ENCODE data around the gene ACSF2. TPM values are rescaled to one million over a fixed set of nuclear protein-coding genes. Genes with fewer than 3 reads are reported as not detected.
A peak's percentile ranks its signal among the peaks of the same experiment; 100 is the strongest.

The ACSF2 gene
- total and polyA plus RNA-seq, 2 experiments from 2014 or later = 43.1 to 47.9 TPM

DNA sequence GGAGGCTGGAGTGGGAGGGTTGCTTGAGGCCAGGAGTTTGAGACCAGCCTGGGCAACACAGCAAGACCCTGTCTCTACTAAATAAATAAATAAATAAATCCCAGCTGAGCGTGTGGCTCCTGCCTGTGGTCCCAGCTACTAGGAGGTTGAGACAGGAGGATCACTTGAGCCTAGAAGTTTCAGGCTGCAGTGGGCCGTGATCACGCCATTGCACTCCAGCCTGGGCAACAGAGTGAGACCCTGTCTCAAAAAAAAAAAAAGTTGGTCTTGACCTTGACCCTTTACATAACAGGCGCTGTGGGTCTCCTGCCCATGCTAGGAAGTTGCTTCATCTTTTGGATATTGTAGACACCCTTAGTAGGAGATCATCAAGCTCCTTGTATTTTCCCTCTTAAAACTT is 11.4 kb downstream of the ACSF2 start:
- H3K9me3 ChIP-seq (ENCODE audit: low read depth) = no peaks in the 10 kb centered on the region
- H3K27ac ChIP-seq = no peak overlapping the region
- peaks cover 14% of the 10 kb centered on the region for H3K4me1 ChIP-seq (ENCODE audit: insufficient read depth)
- TF ChIP-seq CTCF (IDR thresholded peaks at IDR 0.05; ENCODE audit: poor library complexity) = no peak
- no peak for TF ChIP-seq EZH2phosphoT487 (IDR thresholded peaks at IDR 0.05; ENCODE audit: low read depth, severe bottlenecking, unreplicated experiment)
- TF ChIP-seq EZH2 (IDR thresholded peaks at IDR 0.05; ENCODE audit: borderline replicate concordance) = no peak
- H3K4me2 ChIP-seq = no peak overlapping the region
- H3K9me2 ChIP-seq (replicated peaks; ENCODE audit: insufficient read depth) = no peaks in the 10 kb centered on the region
- DNase-seq (ENCODE audit: low spot score) = no peak
- peaks cover 42% of the 10 kb centered on the region for H3K79me2 ChIP-seq
- H3K27me3 ChIP-seq = no peaks in the 10 kb centered on the region
- no peak overlapping the region for H3K4me3 ChIP-seq
- H3K36me3 ChIP-seq (replicated peaks; ENCODE audit: insufficient read depth, low read depth) = no peaks in the 10 kb centered on the region
- no peaks in the 10 kb centered on the region for H4K20me1 ChIP-seq (ENCODE audit: insufficient read depth, poor library complexity, severe bottlenecking)
- WGBS (ENCODE audit: low lambda C conversion rate, missing lambda C conversion rate) = 98% methylated on average over 4 of the region's 4 CpGs
- H2AFZ ChIP-seq = no peak overlapping the region

GRCh38 chr17:50439008-50439407 is 13.0 kb downstream of the ACSF2 start:
- Histone ChIP-seq H3K4me3 (no peak overlapping the region), H3K4me1 (ENCODE audit: insufficient read depth) (peaks cover 30% of the 10 kb centered on the region)
- TF ChIP-seq CTCF (IDR thresholded peaks at IDR 0.05; ENCODE audit: poor library complexity) = no peak

GRCh38 chr17:50440172-50440837 is 14.3 kb downstream of the ACSF2 start:
- DNase-seq (ENCODE audit: low spot score) = no peak
- Histone ChIP-seq H3K9me2 (replicated peaks; ENCODE audit: insufficient read depth) (no peaks in the 10 kb centered on the region), H3K4me2 (peak overlapping the region; percentile 42), H2AFZ (no peak overlapping the region), H3K79me2 (peaks cover 45% of the 10 kb centered on the region), H3K4me3 (no peak overlapping the region), H3K36me3 (replicated peaks; ENCODE audit: insufficient read depth, low read depth) (no peaks in the 10 kb centered on the region), H3K4me1 (ENCODE audit: insufficient read depth) (peaks cover 38% of the 10 kb centered on the region), H4K20me1 (ENCODE audit: insufficient read depth, poor library complexity, severe bottlenecking) (no peaks in the 10 kb centered on the region), H3K27me3 (no peaks in the 10 kb centered on the region), H3K9me3 (ENCODE audit: low read depth) (no peaks in the 10 kb centered on the region), H3K27ac (peak overlapping the region; percentile 59)
- 78% methylated on average over 4 of the region's 4 CpGs for WGBS (ENCODE audit: low lambda C conversion rate, missing lambda C conversion rate)
- TF ChIP-seq EZH2 (IDR thresholded peaks at IDR 0.05; ENCODE audit: borderline replicate concordance) = no peak
- TF ChIP-seq CTCF (IDR thresholded peaks at IDR 0.05; ENCODE audit: poor library complexity) = no peak
- no peak for TF ChIP-seq EZH2phosphoT487 (IDR thresholded peaks at IDR 0.05; ENCODE audit: low read depth, severe bottlenecking, unreplicated experiment)

More at GRCh38 chr17:50439008-50439407, 13.0 kb downstream of the ACSF2 start:
- no peak overlapping the region for H3K4me2 ChIP-seq
- no peaks in the 10 kb centered on the region for H3K36me3 ChIP-seq (replicated peaks; ENCODE audit: insufficient read depth, low read depth)
- H3K9me2 ChIP-seq (replicated peaks; ENCODE audit: insufficient read depth) = no peaks in the 10 kb centered on the region
- H3K9me3 ChIP-seq (ENCODE audit: low read depth) = no peaks in the 10 kb centered on the region
- H2AFZ ChIP-seq = no peak overlapping the region
- H3K79me2 ChIP-seq = peaks cover 43% of the 10 kb centered on the region
- no peaks in the 10 kb centered on the region for H3K27me3 ChIP-seq
- H3K27ac ChIP-seq = no peak overlapping the region
- 96% methylated on average over 4 of the region's 4 CpGs for WGBS (ENCODE audit: low lambda C conversion rate, missing lambda C conversion rate)
- no peak for DNase-seq (ENCODE audit: low spot score)
- H4K20me1 ChIP-seq (ENCODE audit: insufficient read depth, poor library complexity, severe bottlenecking) = no peaks in the 10 kb centered on the region
